AG04449 (cell line): ENCODE data around the gene ABCA5.
"Not testable (repeated sequence)": the region's sequence is repeated elsewhere in the genome, so short reads cannot be mapped to it uniquely, and the experiment has no call there.

Experiments used
- CTCF ChIA-PET: fragments of 350-600 bp; formaldehyde crosslinking; extraction: SDS; loops from one replicate; lab custom pipeline; 2021; ENCODE audit warnings: antibody characterized with exemption; lab: Yijun Ruan, JAX
- POLR2A ChIA-PET: fragments of 400-600, 350-600 bp; formaldehyde crosslinking; extraction: SDS; loops from one replicate; lab custom pipeline; 2020; ENCODE audit warnings: antibody characterized with exemption, inconsistent platforms; lab: Yijun Ruan, JAX
- DNase-seq: peaks from one replicate; pipeline ENCODE4 v3.0.0-alpha.2; 2010; ENCODE audit warnings: low read depth, low spot score
- H3K4me3 ChIP-seq: 2 replicates; pipeline ENCODE4 v1.5.1; 2011; ENCODE audit warnings: low read depth, mild to moderate bottlenecking, control low read depth, low read length
- CTCF ChIP-seq: IDR thresholded peaks from one replicate; pipeline ENCODE4 v1.5.1; 2011; ENCODE audit warnings: mild to moderate bottlenecking, moderate library complexity, low read length, control low read depth, inconsistent platforms; ENCODE audit not compliant: insufficient read depth; ENCODE audit errors: missing control alignments

Gene ABCA5

GRCh38 chr17:69287168-69287567, 39.8 kb downstream of the ABCA5 start:
- ChIA-PET CTCF (no interaction called here), POLR2A (no interaction called here)
- no peak overlapping the region for H3K4me3 ChIP-seq
- no peak for TF ChIP-seq CTCF
- no peak for DNase-seq

- no peak for DNase-seq
- no peak for TF ChIP-seq CTCF
- ChIA-PET POLR2A (no interaction called here), CTCF (no interaction called here)
- no peak overlapping the region for H3K4me3 ChIP-seq
Observed at GRCh38 chr17:69286257-69286656, 40.7 kb downstream of the ABCA5 start.

GRCh38 chr17:69284646-69285045, 42.3 kb downstream of the ABCA5 start:
- no peak for TF ChIP-seq CTCF
- POLR2A ChIA-PET, result no interaction called here
- CTCF ChIA-PET, result no interaction called here
- H3K4me3 ChIP-seq, result no peak overlapping the region
- no peak for DNase-seq

- no peak for DNase-seq
- H3K4me3 ChIP-seq, result no peak overlapping the region
- CTCF ChIA-PET, result no interaction called here
- TF ChIP-seq CTCF, result no peak
- POLR2A ChIA-PET, result no interaction called here
Observed at GRCh38 chr17:69282002-69282401, 44.9 kb downstream of the ABCA5 start.

GRCh38 chr17:69276279-69276678, 50.7 kb downstream of the ABCA5 start:
- H3K4me3 ChIP-seq, POLR2A ChIA-PET, DNase-seq, CTCF ChIA-PET: not testable (repeated sequence)

- no peak for TF ChIP-seq CTCF
- ChIA-PET CTCF (no interaction called here), POLR2A (no interaction called here)
Observed at GRCh38 chr17:69275751-69276150, 51.2 kb downstream of the ABCA5 start.

GRCh38 chr17:69271023-69271422, 55.9 kb downstream of the ABCA5 start:
- POLR2A ChIA-PET, result no interaction called here
- DNase-seq, result no peak
- CTCF ChIA-PET, result no interaction called here
- TF ChIP-seq CTCF, result no peak
- no peak overlapping the region for H3K4me3 ChIP-seq

More at GRCh38 chr17:69275751-69276150, 51.2 kb downstream of the ABCA5 start:
- no peak overlapping the region for H3K4me3 ChIP-seq
- DNase-seq, result no peak
